Thymus (tissue), 11 donors: ENCODE measurements around the gene P3H2. TPM values are rescaled to one million over a fixed set of nuclear protein-coding genes. Genes with fewer than 3 reads are reported as not detected.

Experiments
- DNase-seq, 9 donors: peaks; one replicate each; pipeline ENCODE4 v3.0.0-alpha.2; 2013; ENCODE audit warnings: low spot score in 9 of 9, low read depth in 6 of 9, missing footprints in 1 of 9
- H3K27ac ChIP-seq, 2 donors: one replicate each; pipeline ENCODE4 v1.5.1; 2013; ENCODE audit warnings: control low read depth in 1 of 2, low read depth in 1 of 2, low read length in 1 of 2, mild to moderate bottlenecking in 1 of 2, moderate library complexity in 1 of 2
- H3K27me3 ChIP-seq, 2 donors: one replicate each; pipeline ENCODE4 v1.5.1; 2013; ENCODE audit warnings: low read length in 1 of 2; ENCODE audit not compliant: control insufficient read depth in 2 of 2, insufficient read depth in 1 of 2
- H3K36me3 ChIP-seq, 2 donors: one replicate each; pipeline ENCODE4 v1.5.1; 2013; ENCODE audit warnings: low read length in 1 of 2, mild to moderate bottlenecking in 1 of 2, moderate library complexity in 1 of 2; ENCODE audit not compliant: control insufficient read depth in 2 of 2, insufficient read depth in 2 of 2
- H3K4me1 ChIP-seq, 2 donors: one replicate each; pipeline ENCODE4 v1.5.1; 2013; ENCODE audit warnings: low read length in 2 of 2; ENCODE audit not compliant: control insufficient read depth in 2 of 2, insufficient read depth in 2 of 2
- H3K4me3 ChIP-seq, 2 donors: one replicate each; pipeline ENCODE4 v1.5.1; 2013; ENCODE audit warnings: low read length in 2 of 2, control low read depth in 1 of 2, mild to moderate bottlenecking in 1 of 2
- H3K9me3 ChIP-seq, 2 donors: one replicate each; pipeline ENCODE4 v1.5.1; 2013; ENCODE audit warnings: low read length in 1 of 2, mild to moderate bottlenecking in 1 of 2; ENCODE audit not compliant: control insufficient read depth in 2 of 2, insufficient read depth in 1 of 2
- WGBS: extraction: QIAGEN DNeasy Blood & Tissue Kit; methylation state at CpG from one replicate; pipeline ENCODE4 v1.1.7; 2013; 5-methylcytosine and 5-hydroxymethylcytosine counted together
- polyA plus RNA-seq: library from polyadenylated mRNA; stranded (reverse); fragments of 200-250 nt; gene quantifications from one replicate; pipeline ENCODE4 v1.2.3, GENCODE V29; 2013
- total RNA-seq: library from RNA; stranded (reverse); fragments of 120-200 nt; gene quantifications from one replicate; pipeline ENCODE4 v1.2.4, GENCODE V29; 2013
- donor health status: healthy.

P3H2 gene
- total and polyA plus RNA-seq, 2 donors: 5.9 to 8.0 TPM

GRCh38 chr3:190041333-190042041 is 79.2 kb downstream of the P3H2 start:
- no peaks in the 10 kb centered on the region for H3K9me3 ChIP-seq
- H3K4me3 ChIP-seq: no peak overlapping the region
- H3K27ac ChIP-seq: no peak overlapping the region
- H3K27me3 ChIP-seq: no peaks in the 10 kb centered on the region
- 60% methylated on average over 3 of the region's 3 CpGs for WGBS
- no peaks in the 10 kb centered on the region for H3K4me1 ChIP-seq
- H3K36me3 ChIP-seq: no peaks in the 10 kb centered on the region
- DNase-seq: peak in 1 of 9 donors; percentile 26

DNA sequence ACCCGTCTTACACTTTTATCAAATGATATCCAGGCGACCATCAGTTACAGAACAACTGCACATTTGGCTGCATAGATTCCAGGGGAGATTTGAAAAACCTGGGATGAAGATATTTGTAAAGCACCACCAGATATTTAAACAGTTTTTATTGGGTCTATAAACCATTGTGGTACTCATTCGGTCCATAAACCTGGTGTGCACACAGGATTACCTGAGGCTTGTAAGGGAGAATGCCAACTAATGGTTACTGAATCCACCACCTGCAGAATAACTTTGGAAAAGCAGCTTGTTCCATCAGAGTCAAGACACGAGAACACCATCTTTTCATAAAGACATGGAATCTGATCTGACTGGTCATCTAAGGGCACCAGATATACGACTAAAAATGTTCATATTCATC is 80.6 kb downstream of the P3H2 start:
- 74% methylated on average over 5 of the region's 5 CpGs for WGBS

DNA sequence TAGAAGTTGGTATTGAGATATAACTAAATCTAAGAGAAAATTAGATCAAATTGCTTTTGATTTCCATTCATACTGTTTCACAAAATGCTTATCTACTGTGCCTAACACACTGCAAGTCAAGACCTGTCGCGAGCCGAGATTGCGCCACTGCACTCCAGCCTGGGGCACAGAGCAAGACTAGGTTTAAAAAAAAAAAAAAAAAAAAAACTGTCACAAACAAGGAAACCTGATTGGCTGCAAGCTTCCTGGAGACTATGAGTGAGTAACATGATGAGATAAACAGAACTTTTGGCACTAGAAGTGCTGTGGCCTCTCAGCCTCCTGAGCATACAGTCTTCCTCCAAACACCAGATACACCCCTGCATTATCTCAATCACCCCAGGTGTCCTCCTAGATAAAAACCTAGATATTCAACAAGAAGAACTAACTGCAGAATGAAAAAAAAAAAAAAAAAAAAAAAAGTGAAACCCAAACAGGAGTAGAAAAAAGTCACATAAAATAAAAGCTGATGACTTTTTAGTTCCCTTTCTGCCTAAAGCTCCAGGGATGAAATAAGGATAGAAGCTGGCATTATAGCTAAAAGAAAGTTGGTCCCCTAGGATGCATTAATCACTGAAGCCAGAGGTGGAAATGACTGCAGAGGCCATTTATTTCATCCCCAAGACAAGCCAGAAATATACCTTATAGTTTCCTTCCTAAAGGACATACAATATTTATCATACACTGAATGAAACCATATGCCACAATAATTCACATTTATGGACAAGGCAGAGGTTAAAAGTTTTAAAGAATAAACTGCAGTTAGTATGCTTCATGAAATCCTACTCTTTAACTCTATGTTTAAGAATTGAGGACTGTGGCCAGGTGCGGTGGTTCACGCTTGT is 82.4 kb downstream of the P3H2 start:
- no peaks in the 10 kb centered on the region for H3K4me1 ChIP-seq
- WGBS: 66% methylated on average over 6 of the region's 6 CpGs
- H3K4me3 ChIP-seq: no peak overlapping the region
- DNase-seq: peak in 1 of 9 donors; percentile 22
- no peaks in the 10 kb centered on the region for H3K36me3 ChIP-seq
- peak overlapping the region; percentile 39 to 42 for H3K27ac ChIP-seq
- no peaks in the 10 kb centered on the region for H3K9me3 ChIP-seq
- no peaks in the 10 kb centered on the region for H3K27me3 ChIP-seq

More for the DNA sequence above, 80.6 kb downstream of the P3H2 start:
- no peaks in the 10 kb centered on the region for H3K36me3 ChIP-seq
- no peak for DNase-seq
- H3K9me3 ChIP-seq: no peaks in the 10 kb centered on the region
- H3K27ac ChIP-seq: no peak overlapping the region
- no peaks in the 10 kb centered on the region for H3K4me1 ChIP-seq
- H3K27me3 ChIP-seq: no peaks in the 10 kb centered on the region
- no peak overlapping the region for H3K4me3 ChIP-seq

DNA sequence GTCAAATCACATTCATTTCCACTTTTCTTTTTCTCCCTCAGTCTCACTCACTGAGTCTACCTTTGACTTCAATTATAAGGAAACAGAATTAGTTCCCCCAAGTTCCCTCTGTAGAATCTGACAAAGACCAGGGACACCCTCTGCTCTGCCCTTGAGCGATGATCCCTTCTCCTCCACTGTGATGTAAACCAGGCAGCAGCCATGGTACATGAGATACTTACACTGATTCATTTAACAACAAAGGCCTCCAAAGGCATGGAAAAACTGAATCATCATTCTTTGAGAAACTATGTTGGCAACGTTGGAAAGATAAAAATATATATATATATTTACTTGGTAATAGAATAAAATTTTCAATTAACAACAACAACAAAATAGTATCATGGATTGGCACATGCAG is 84.1 kb downstream of the P3H2 start:
- no peaks in the 10 kb centered on the region for H3K27me3 ChIP-seq
- WGBS: 85% methylated on average over 2 of the region's 2 CpGs
- no peak for DNase-seq
- H3K4me3 ChIP-seq: no peak overlapping the region
- no peaks in the 10 kb centered on the region for H3K36me3 ChIP-seq
- H3K9me3 ChIP-seq: no peaks in the 10 kb centered on the region
- H3K4me1 ChIP-seq: no peaks in the 10 kb centered on the region
- H3K27ac ChIP-seq: no peak overlapping the region

GRCh38 chr3:190034446-190034845 is 86.3 kb downstream of the P3H2 start:
- no peaks in the 10 kb centered on the region for H3K36me3 ChIP-seq
- H3K4me3 ChIP-seq: no peak overlapping the region
- WGBS: 94% methylated on average over 3 of the region's 3 CpGs
- no peaks in the 10 kb centered on the region for H3K4me1 ChIP-seq
- H3K9me3 ChIP-seq: no peaks in the 10 kb centered on the region
- no peak for DNase-seq
- H3K27me3 ChIP-seq: no peaks in the 10 kb centered on the region
- H3K27ac ChIP-seq: no peak overlapping the region

DNA sequence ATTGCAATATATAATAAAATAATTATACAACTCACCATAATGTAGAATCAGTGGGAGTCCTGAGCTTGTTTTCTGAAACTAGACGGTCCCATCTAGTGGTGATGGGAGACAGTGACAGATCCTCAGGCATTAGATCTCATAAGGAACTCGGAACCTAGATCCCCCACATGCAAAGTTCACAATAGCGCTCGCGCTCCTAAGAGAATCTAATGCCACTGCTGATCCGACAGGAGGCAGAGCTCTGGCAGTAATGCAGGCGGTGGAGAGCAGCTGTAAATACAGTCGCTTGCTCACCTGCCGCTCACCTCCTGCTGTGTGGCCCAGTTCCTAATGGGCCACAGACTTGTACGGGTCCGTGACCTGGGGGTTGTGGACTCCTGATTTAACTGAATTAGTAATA is 87.8 kb downstream of the P3H2 start:
- 88% methylated on average over 11 of the region's 11 CpGs for WGBS
- Histone ChIP-seq H3K4me3 (no peak overlapping the region), H3K9me3 (no peaks in the 10 kb centered on the region), H3K27me3 (no peaks in the 10 kb centered on the region), H3K36me3 (no peaks in the 10 kb centered on the region), H3K27ac (no peak overlapping the region), H3K4me1 (no peaks in the 10 kb centered on the region)
- no peak for DNase-seq

DNA sequence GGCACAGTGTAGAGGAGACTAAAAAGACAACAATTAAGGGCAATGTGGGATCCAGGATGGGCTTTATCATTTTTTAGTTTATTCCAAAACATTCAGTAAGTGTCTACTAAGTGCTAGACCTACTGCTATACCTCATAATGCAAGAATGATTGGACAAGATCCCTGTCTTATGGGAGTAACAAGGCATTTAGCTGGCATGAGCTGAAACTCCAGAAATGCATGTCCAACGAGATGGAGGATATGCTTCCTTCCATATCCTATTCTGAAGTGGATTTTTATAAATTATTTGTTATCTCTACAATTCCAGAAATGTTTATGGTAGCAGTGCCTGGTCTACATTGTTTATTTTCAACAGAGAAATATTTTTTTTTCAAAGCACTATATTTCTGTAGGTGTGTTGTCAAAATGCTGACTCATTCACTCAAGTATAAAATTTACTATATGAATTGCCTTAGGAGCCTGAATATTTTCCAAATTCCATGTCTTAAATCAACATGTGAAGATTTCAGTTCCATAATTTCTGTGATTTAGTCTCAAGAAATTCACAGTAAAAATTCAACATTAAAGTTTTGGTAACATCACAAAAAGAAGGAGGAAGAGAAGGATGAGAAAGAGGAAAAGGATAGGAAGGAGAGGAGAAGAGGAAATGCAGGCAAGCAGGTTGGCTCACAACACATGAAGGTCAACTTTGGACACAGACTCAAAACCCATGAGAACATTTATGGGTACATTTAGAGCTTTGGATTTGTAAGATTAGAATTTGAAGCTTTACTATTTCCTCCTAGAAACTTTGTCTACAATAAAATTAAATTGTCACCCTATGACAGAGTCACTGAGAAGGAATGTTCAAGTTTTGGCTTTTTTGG is 88.6 kb downstream of the P3H2 start:
- DNase-seq: no peak
- 51% methylated on average over 1 of the region's 1 CpG for WGBS
- Histone ChIP-seq H3K9me3 (no peaks in the 10 kb centered on the region), H3K4me1 (no peaks in the 10 kb centered on the region), H3K36me3 (no peaks in the 10 kb centered on the region), H3K27me3 (no peaks in the 10 kb centered on the region), H3K27ac (no peak overlapping the region), H3K4me3 (no peak overlapping the region)

DNA sequence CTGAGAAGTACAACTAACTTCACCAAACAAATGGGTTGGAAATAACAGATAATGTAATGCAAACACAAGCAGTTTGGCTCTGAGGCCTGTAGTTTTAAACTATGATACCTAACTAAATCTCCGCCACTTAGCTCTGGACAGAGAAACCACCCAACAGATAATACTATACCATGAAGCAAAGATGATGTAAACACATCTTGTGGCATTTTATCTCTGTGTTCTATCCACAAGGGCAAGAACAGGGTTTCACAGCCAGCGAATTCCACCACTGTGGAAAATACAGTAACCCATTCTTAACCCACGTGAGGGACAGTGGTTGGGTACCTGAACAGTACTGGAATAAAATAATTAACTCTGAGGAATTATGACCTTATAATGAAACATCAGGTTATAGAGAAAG is 93.6 kb downstream of the P3H2 start:
- no peak for DNase-seq
- Histone ChIP-seq H3K9me3 (no peaks in the 10 kb centered on the region), H3K27ac (no peak overlapping the region), H3K4me3 (no peak overlapping the region), H3K36me3 (no peaks in the 10 kb centered on the region), H3K4me1 (no peaks in the 10 kb centered on the region), H3K27me3 (no peaks in the 10 kb centered on the region)
- 96% methylated on average over 3 of the region's 3 CpGs for WGBS
